ENCODE measurements around the gene YWHAQ. TPM values are rescaled to one million over a fixed set of nuclear protein-coding genes. Genes with fewer than 3 reads are reported as not detected.

Gene YWHAQ
- total RNA-seq, 4 donors from 2014 or later: 40.3 to 63.7 (median 48.4) TPM

DNA sequence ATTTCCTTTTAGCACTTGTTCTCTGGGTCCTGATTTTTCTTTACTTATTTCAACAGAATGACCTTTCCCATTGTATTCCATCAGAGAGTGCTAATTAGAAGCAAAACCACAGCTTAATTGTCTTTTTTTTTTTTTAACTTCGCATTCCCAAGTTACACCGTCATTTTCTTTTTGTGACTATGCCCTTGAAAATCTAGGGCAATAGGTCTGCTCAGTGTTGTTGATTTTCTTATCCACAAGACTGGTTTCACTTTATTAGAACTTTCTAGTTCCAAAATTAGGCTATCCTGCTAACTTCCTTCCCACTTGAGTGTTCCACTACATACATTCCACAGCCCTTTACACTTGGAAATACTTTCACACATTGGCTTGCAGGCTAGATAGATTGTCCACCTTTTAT lies 56.5 kb downstream of the YWHAQ start:
- intact Hi-C loops (cut with DNase I; ENCODE audit: low total_unique reads) (no loop called here), in situ Hi-C loops (cut with MboI; ENCODE audit: low sequenced_read_pairs in 4 of 4) (no loop called here)
- H3K27me3 ChIP-seq: no peaks in the 10 kb centered on the region
- no peak for TF ChIP-seq POLR2A (IDR thresholded peaks at IDR 0.05)
- TF ChIP-seq, protein P1, sequence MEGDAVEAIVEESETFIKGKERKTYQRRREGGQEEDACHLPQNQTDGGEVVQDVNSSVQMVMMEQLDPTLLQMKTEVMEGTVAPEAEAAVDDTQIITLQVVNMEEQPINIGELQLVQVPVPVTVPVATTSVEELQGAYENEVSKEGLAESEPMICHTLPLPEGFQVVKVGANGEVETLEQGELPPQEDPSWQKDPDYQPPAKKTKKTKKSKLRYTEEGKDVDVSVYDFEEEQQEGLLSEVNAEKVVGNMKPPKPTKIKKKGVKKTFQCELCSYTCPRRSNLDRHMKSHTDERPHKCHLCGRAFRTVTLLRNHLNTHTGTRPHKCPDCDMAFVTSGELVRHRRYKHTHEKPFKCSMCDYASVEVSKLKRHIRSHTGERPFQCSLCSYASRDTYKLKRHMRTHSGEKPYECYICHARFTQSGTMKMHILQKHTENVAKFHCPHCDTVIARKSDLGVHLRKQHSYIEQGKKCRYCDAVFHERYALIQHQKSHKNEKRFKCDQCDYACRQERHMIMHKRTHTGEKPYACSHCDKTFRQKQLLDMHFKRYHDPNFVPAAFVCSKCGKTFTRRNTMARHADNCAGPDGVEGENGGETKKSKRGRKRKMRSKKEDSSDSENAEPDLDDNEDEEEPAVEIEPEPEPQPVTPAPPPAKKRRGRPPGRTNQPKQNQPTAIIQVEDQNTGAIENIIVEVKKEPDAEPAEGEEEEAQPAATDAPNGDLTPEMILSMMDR (IDR thresholded peaks at IDR 0.05 in 4 of 5, conservative IDR thresholded peaks at IDR 0.05 in 1 of 5): no peak
- H3K36me3 ChIP-seq: no peaks in the 10 kb centered on the region
- ATAC-seq (peak in 1 of 2 donors; percentile 51), DNase-seq (no peak)
- H3K27ac ChIP-seq: peak overlapping the region; percentile 38 to 64 (median 46)
- H3K4me1 ChIP-seq: no peaks in the 10 kb centered on the region
- no peaks in the 10 kb centered on the region for H3K9me3 ChIP-seq
- no peak overlapping the region for H3K4me3 ChIP-seq

- no peak for TF ChIP-seq POLR2A (IDR thresholded peaks at IDR 0.05)
- TF ChIP-seq, protein P1 (IDR thresholded peaks at IDR 0.05 in 4 of 5, conservative IDR thresholded peaks at IDR 0.05 in 1 of 5): no peak
- H3K27ac ChIP-seq: peak overlapping the region; percentile 38 to 64 (median 46)
- no peaks in the 10 kb centered on the region for H3K4me1 ChIP-seq
- in situ Hi-C loops (cut with MboI; ENCODE audit: low sequenced_read_pairs in 4 of 4): no loop called here
- DNase-seq (no peak), ATAC-seq (peak in 1 of 2 donors; percentile 2)
- H3K9me3 ChIP-seq: no peaks in the 10 kb centered on the region
- no peaks in the 10 kb centered on the region for H3K36me3 ChIP-seq
- H3K4me3 ChIP-seq: no peak overlapping the region
- H3K27me3 ChIP-seq: no peaks in the 10 kb centered on the region
- intact Hi-C loops (cut with DNase I; ENCODE audit: low total_unique reads): no loop called here
These were observed 57.0 kb downstream of the YWHAQ start for GRCh38 chr2:9573840-9574239.

DNA sequence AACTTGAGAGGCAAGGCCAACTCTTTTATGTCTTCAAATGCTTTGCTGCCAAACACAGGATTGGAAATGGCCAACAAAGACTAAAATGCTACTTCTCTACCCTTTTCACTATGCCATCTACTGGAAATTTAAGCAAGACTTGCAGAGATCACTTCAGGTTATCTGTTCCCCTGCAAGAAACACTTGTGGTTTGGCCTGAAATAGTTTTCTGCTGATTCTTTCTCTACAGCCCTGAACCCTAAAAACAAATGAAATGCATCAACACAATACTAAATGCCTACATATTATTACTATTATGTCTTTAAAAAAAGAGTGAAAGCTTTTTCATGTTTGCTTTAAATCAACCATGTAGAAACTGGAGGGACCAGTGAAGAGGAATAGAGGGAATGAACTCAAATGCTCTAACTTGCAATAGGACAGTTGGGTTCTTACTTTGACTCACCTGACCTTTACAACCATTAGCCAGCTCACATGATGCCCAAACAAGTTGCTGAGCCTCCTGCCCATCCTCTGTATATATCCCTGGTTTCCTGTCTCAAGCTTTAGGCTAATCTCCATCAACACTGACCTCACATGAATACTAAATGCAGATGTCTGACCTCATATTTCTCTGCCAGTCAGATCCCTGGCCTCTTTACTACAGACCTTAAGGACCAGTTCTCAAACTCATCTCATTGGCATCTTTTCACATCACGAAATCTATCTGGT lies 57.6 kb downstream of the YWHAQ start:
- peak in 1 of 2 donors; percentile 21 for ATAC-seq
- TF ChIP-seq POLR2A (IDR thresholded peaks at IDR 0.05): no peak
- TF ChIP-seq, protein P1 (IDR thresholded peaks at IDR 0.05 in 4 of 5, conservative IDR thresholded peaks at IDR 0.05 in 1 of 5): no peak
- no peak overlapping the region for H3K4me3 ChIP-seq
- H3K27ac ChIP-seq: peak overlapping the region in 2 of 4 donors; percentile 42 to 64
- no peaks in the 10 kb centered on the region for H3K4me1 ChIP-seq
- no peaks in the 10 kb centered on the region for H3K27me3 ChIP-seq
- in situ Hi-C loops (cut with MboI; ENCODE audit: low sequenced_read_pairs in 4 of 4) (no loop called here), intact Hi-C loops (cut with DNase I; ENCODE audit: low total_unique reads) (no loop called here)
- no peaks in the 10 kb centered on the region for H3K9me3 ChIP-seq
- H3K36me3 ChIP-seq: no peaks in the 10 kb centered on the region
- DNase-seq: no peak

GRCh38 chr2:9570182-9571060 lies 60.4 kb downstream of the YWHAQ start:
- no peaks in the 10 kb centered on the region for H3K36me3 ChIP-seq
- TF ChIP-seq POLR2A (IDR thresholded peaks at IDR 0.05): no peak
- TF ChIP-seq, protein P1 (IDR thresholded peaks at IDR 0.05 in 4 of 5, conservative IDR thresholded peaks at IDR 0.05 in 1 of 5): no peak
- no peak overlapping the region for H3K27ac ChIP-seq
- in situ Hi-C loops (cut with MboI; ENCODE audit: low sequenced_read_pairs in 4 of 4): no loop called here
- intact Hi-C loops (cut with DNase I; ENCODE audit: low total_unique reads): no loop called here
- peaks cover 5 to 9% of the 10 kb centered on the region in 2 donors for H3K4me1 ChIP-seq
- ATAC-seq (no peak), DNase-seq (no peak)
- H3K4me3 ChIP-seq: no peak overlapping the region
- no peaks in the 10 kb centered on the region for H3K9me3 ChIP-seq
- no peaks in the 10 kb centered on the region for H3K27me3 ChIP-seq

Data from gastrocnemius medialis (tissue), 4 donors.